OCI-LY7 (cell line): ENCODE measurements around the gene ATXN7L2.

Experiments used
- EZH2phosphoT487 ChIP-seq: fragments of 200-600 bp; sonication (generic); IDR thresholded peaks from 2 replicates; pipeline ENCODE4 v1.6.1; 2018; ENCODE audit warnings: low read depth, borderline replicate concordance, mild to moderate bottlenecking, mixed run types, antibody characterized with exemption, low read length, moderate library complexity, mixed read lengths
- TF ChIP-seq, protein P1 (sequence below): fragments of 200-600 bp; sonication (generic); conservative IDR thresholded peaks from 2 replicates; pipeline ENCODE4 v1.5.1; 2014; ENCODE audit warnings: mild to moderate bottlenecking, antibody characterized with exemption, low read length, moderate library complexity, mixed read lengths

DNA sequence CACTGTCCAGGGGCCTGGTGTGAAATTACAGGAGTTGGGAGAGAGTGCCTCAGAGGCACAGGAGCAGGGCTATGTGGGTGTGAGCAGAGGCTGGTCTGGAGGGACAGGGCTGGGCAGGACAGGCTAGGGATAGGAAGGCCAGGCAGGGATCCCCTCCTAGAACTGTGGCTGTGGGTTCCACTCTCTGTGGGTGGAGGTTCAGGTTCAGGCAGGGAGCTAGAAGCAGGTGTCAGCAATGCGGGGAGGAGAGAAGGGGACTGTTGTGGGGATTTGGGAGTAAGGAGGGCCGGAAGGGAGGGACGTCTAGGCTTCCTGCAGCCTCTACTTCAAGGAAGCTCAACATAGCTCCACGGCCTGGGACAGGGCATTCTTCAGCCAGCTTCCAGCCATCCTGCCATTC is 47.7 kb downstream of the ATXN7L2 start:
- TF ChIP-seq, protein P1, sequence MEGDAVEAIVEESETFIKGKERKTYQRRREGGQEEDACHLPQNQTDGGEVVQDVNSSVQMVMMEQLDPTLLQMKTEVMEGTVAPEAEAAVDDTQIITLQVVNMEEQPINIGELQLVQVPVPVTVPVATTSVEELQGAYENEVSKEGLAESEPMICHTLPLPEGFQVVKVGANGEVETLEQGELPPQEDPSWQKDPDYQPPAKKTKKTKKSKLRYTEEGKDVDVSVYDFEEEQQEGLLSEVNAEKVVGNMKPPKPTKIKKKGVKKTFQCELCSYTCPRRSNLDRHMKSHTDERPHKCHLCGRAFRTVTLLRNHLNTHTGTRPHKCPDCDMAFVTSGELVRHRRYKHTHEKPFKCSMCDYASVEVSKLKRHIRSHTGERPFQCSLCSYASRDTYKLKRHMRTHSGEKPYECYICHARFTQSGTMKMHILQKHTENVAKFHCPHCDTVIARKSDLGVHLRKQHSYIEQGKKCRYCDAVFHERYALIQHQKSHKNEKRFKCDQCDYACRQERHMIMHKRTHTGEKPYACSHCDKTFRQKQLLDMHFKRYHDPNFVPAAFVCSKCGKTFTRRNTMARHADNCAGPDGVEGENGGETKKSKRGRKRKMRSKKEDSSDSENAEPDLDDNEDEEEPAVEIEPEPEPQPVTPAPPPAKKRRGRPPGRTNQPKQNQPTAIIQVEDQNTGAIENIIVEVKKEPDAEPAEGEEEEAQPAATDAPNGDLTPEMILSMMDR, result no peak
- TF ChIP-seq EZH2phosphoT487, result no peak
